ENCODE results near the gene EXOSC7.
"Not testable (repeated sequence)": the region's sequence is repeated elsewhere in the genome, so short reads cannot be mapped to it uniquely, and the experiment has no call there.

Gene EXOSC7

DNA sequence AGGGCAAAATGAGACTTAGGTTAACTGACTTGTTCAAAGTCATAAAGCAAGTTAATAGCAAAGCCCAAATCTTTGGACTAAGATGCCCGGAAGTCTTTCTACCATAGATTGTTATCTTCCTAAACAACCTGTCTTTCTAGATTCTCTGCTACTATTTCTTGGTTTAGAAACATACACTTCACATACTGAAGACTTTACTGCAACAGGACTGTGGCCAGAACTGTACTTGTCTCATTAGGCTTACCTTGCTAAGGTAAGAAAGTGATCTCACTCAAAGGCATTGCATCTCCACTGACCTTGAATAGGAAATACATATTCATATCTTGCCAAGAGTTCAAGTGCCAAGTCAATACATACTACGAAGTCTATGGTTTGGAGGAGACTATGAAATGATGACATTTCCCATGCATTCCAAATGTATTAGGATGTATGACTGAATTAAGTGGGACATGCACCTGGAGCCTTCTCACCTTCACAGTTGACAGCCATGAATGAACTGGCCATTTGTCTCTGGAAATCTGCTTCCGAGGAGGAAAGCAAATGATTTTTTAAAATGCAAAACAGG is 5.0 kb upstream of the EXOSC7 start:
- TF ChIP-seq CTCF (conservative IDR thresholded peaks at IDR 0.05) = no peak
- peak overlapping the region; percentile 98 for H3K27ac ChIP-seq

DNA sequence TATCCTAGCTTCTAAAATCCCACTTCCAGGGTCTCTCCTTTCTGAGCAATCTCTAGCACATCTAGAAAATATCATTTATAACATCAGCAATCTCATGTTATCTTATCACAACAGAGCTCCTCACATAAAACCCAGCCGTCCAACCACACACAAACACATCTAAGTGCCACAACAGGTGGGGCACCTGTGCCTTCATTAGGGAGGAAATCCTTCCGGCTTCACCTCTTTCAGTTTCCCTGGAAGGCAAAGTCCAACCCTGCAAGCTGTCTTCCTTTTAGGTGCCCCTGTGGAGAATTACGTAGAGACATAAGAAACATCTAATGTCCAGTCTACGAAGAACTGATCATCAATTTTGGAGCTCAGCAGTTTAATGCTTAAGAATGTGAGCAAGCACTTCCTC is 1.6 kb upstream of the EXOSC7 start:
- H3K27ac ChIP-seq = peak overlapping the region; percentile 88
- no peak for TF ChIP-seq CTCF (conservative IDR thresholded peaks at IDR 0.05)

DNA sequence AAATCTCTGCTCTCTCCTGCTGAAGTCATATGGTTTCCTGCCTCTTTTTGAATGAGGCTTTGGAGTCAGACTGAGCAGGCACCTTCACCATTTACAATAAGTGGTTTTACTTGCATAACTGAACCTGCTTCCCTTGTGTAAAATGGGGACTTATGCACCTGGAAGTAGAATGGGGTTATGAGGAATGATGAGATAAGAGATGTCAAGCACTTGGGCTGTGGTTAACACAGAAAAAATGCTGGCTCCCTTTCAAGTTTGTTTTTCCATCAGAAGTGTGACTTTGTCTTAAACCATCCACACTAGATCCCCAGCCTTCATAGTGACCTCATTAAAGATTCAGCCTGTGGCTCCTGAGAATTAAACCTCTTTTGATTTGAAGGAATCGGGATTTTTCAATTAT is 5.2 kb downstream of the EXOSC7 start:
- no peak for TF ChIP-seq CTCF (conservative IDR thresholded peaks at IDR 0.05)
- H3K27ac ChIP-seq = peak overlapping the region; percentile 29; the same call in 1 of the 2 replicates

DNA sequence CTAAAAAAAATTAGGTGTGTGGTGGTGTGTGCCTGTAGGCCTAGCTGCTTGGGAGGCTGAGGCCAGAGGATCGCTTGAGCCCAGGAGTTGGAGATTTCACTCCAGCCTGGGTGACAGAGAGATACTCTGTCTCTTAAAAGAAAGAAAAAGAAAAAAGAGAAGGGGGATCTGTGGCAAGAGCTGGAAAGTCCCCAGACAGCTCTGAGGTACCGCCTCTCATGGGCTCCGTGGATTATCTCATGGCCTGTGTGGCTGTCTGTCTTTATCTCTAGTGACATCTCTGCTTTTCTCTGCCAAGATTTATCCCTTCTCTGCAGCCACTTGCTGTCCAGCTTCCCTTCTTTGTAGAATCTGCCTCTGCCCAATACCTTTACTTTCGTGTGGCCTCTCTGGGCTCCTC is 5.7 kb downstream of the EXOSC7 start:
- TF ChIP-seq CTCF (conservative IDR thresholded peaks at IDR 0.05) = no peak
- peak overlapping the region; percentile 29; the same call in 1 of the 2 replicates for H3K27ac ChIP-seq

DNA sequence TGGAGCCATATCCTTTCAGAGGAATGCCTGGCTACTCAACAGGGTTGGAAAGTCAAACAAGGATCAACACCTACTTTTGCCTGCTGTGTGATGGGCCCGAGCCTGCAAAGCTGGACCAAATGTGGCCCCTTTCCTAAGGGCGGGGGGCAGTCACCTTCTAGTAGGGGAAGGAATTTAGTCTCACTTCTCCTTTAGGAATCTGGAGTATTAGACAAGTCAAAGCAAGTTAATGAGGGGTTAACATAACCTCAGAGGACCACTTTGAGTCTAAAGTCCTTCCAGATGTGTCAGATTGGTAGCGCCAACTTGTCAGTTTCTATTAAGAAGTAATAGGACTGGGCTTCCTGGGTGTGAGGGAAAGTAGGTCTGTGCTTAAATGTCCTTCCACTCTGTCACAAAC is 6.8 kb downstream of the EXOSC7 start:
- TF ChIP-seq CTCF (conservative IDR thresholded peaks at IDR 0.05) = no peak
- H3K27ac ChIP-seq = peak overlapping the region; percentile 29; the same call in 1 of the 2 replicates

DNA sequence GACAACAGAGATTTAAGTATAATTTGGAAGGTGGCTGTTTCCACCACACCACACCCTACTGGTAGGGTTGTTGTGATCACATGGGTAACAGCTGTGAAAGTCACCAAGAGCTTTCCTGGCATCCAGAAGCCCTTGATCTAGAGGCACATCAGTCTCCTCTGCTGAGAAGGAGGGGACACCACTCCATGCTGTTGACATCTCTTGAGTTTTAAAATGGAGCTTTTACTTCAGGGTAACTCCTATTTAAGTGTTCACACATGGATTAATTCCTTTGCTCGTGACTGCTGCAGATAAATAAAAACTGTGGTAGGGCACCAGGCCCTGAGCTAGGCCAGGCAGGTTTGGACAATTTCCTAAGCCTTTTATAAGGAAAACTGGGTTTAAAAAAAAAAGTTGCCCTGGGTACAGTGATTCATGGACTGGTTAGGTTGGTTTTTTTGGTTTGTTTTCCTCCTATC is 7.5 kb downstream of the EXOSC7 start:
- H3K27ac ChIP-seq = peak overlapping the region; percentile 29
- no peak for TF ChIP-seq CTCF (conservative IDR thresholded peaks at IDR 0.05)

DNA sequence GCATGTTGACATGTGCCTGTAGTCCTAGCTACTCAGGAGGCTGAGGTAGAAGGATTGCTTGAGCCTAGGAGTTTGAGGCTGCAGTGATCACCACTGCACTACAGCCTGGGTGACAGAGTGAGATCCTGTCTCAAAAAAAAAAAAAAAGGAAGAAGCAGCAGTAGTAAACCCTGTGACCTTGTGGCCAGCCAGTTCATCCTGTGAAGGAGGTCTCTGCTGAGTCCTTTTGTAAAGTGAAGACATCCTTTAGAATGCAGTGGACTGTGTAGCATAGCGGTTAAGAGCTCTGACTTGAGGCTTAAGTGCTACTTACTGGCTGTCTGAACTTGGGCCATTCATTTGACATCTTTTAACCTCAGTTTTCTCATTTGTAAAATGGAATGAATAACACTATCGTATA is 8.3 kb downstream of the EXOSC7 start:
- peak overlapping the region; percentile 29 for H3K27ac ChIP-seq
- no peak for TF ChIP-seq CTCF (conservative IDR thresholded peaks at IDR 0.05)

GRCh38 chr3:44986330-44986729 is 10.3 kb downstream of the EXOSC7 start:
- H3K27ac ChIP-seq = not testable (repeated sequence)

Data from VCaP (cell line).